GM23338 (cell line): ENCODE results near the gene AGPAT3. TPM values are rescaled to one million over a fixed set of nuclear protein-coding genes. Genes with fewer than 3 reads are reported as not detected.
A peak's percentile ranks its signal among the peaks of the same experiment; 100 is the strongest.

Source experiments
- ATAC-seq: fragments of 200-7000 bp; cut with Tn5 transposase; 3 replicates; pipeline ENCODE4 v1.9.1; 2020
- DNase-seq: peaks from one replicate; pipeline ENCODE4 v3.0.0-alpha.2; 2015; ENCODE audit warnings: low spot score
- H2AFZ ChIP-seq: fragments of 200-600 bp; sonication (generic); 2 replicates; pipeline ENCODE4 v1.8.0; 2016; ENCODE audit warnings: antibody characterized with exemption, mild to moderate bottlenecking, moderate library complexity
- H3F3A ChIP-seq: fragments of 200-600 bp; sonication (generic); replicated peaks from 2 replicates; pipeline ENCODE4 v1.8.0; 2017; ENCODE audit warnings: antibody characterized with exemption, mixed run types, low read depth
- H3K27ac ChIP-seq: fragments of 200-600 bp; sonication (generic); 2 replicates; pipeline ENCODE4 v1.6.1; 2016; ENCODE audit warnings: low read depth
- H3K27me3 ChIP-seq: fragments of 200-600 bp; sonication (generic); 2 replicates; pipeline ENCODE4 v1.8.0; 2016; ENCODE audit warnings: mild to moderate bottlenecking, mixed run types, moderate library complexity; ENCODE audit not compliant: insufficient read depth
- H3K36me3 ChIP-seq: fragments of 200-600 bp; sonication (generic); 2 replicates; pipeline ENCODE4 v1.8.0; 2016; ENCODE audit warnings: mild to moderate bottlenecking; ENCODE audit not compliant: insufficient read depth
- H3K4me1 ChIP-seq: fragments of 200-600 bp; sonication (generic); 2 replicates; pipeline ENCODE4 v1.8.0; 2016; ENCODE audit warnings: mild to moderate bottlenecking, moderate library complexity; ENCODE audit not compliant: insufficient read depth
- H3K4me2 ChIP-seq: fragments of 200-600 bp; sonication (generic); 2 replicates; pipeline ENCODE4 v1.7.1; 2017; ENCODE audit warnings: mixed run types
- H3K4me3 ChIP-seq: fragments of 200-600 bp; sonication (generic); 2 replicates; pipeline ENCODE4 v1.6.1; 2016; ENCODE audit warnings: mixed run types
- H3K79me2 ChIP-seq: fragments of 200-600 bp; sonication (generic); replicated peaks from 2 replicates; pipeline ENCODE4 v1.8.0; 2017; ENCODE audit warnings: mild to moderate bottlenecking; ENCODE audit not compliant: insufficient read depth
- H3K9me2 ChIP-seq: fragments of 200-600 bp; sonication (generic); 2 replicates; pipeline ENCODE4 v1.8.0; 2017; ENCODE audit not compliant: insufficient read depth
- H4K20me1 ChIP-seq: fragments of 200-600 bp; sonication (generic); replicated peaks from 2 replicates; pipeline ENCODE4 v1.8.0; 2017; ENCODE audit warnings: mild to moderate bottlenecking; ENCODE audit not compliant: insufficient read depth
- H3K27ac Mint-ChIP-seq: 2 replicates; pipeline ENCODE4 v1.8.0; 2020; ENCODE audit warnings: inconsistent platforms, mild to moderate bottlenecking, moderate library complexity, mixed read lengths
- H3K27me3 Mint-ChIP-seq: 3 replicates; pipeline ENCODE4 v1.8.0; 2022; ENCODE audit warnings: low read depth, mild to moderate bottlenecking, moderate library complexity, mixed read lengths, inconsistent platforms; ENCODE audit not compliant: insufficient read depth, poor library complexity
- H3K36me3 Mint-ChIP-seq: 3 replicates; pipeline ENCODE4 v1.8.0; 2021; ENCODE audit warnings: low read depth, mild to moderate bottlenecking, inconsistent platforms, moderate library complexity, mixed read lengths
- H3K4me1 Mint-ChIP-seq: 3 replicates; pipeline ENCODE4 v1.8.0; 2020; ENCODE audit warnings: mild to moderate bottlenecking, inconsistent platforms, mixed read lengths
- H3K4me3 Mint-ChIP-seq: 3 replicates; pipeline ENCODE4 v1.8.0; 2021; ENCODE audit warnings: moderate library complexity, mild to moderate bottlenecking, inconsistent platforms, mixed read lengths
- H3K9me3 Mint-ChIP-seq: 3 replicates; pipeline ENCODE4 v1.8.0; 2020; ENCODE audit warnings: moderate library complexity, mild to moderate bottlenecking, inconsistent platforms, mixed read lengths
- EZH2phosphoT487 ChIP-seq: fragments of 200-600 bp; sonication (generic); IDR thresholded peaks from one replicate; pipeline ENCODE4 v1.8.1; 2018; ENCODE audit warnings: antibody characterized with exemption; ENCODE audit not compliant: unreplicated experiment
- NANOG ChIP-seq: IDR thresholded peaks from 2 replicates; pipeline ENCODE4 v1.6.1; 2016; ENCODE audit warnings: antibody characterized with exemption, borderline replicate concordance
- POLR2AphosphoS5 ChIP-seq: IDR thresholded peaks from 2 replicates; pipeline ENCODE4 v1.6.1; 2016; ENCODE audit warnings: antibody characterized with exemption, low read depth
- ZNF114 ChIP-seq: fragments of 250-450 bp; sonication (Bioruptor Pico); IDR thresholded peaks from 2 replicates; pipeline ENCODE4 v1.5.0; 2020; ENCODE audit warnings: mild to moderate bottlenecking, moderate library complexity
- ZNF331 ChIP-seq: fragments of 250-450 bp; sonication (Bioruptor Pico); IDR thresholded peaks from 2 replicates; pipeline ENCODE4 v1.5.0; 2020; ENCODE audit warnings: low read depth, mild to moderate bottlenecking, moderate library complexity
- polyA plus RNA-seq: library from polyadenylated mRNA; unstranded; fragments of >200 nt; fragmentation: Nextera tagmentation; extraction: Ambion mirVana; gene quantifications from 2 replicates; pipeline ENCODE4 v1.2.1, GENCODE V29; 2016
- total RNA-seq: library from RNA; depleted of rRNA; stranded (reverse); fragments of >200 nt; shearing (Covaris generic); gene quantifications from 2 replicates; pipeline ENCODE4 v1.2.3, GENCODE V29; 2014
- TF ChIP-seq, protein P1 (sequence below), 2 experiments: fragments of 200-600 bp in 1 of 2; sonication (generic) in 1 of 2; conservative IDR thresholded peaks; 2 replicates each; pipeline versions ENCODE4 v1.5.1 to v1.6.1; 2016 to 2017; ENCODE audit warnings: antibody characterized with exemption in 2 of 2, low read depth in 2 of 2, mild to moderate bottlenecking in 2 of 2, moderate library complexity in 1 of 2
- TF ChIP-seq, protein P2 (sequence below): IDR thresholded peaks from one replicate; pipeline ENCODE4 v1.6.1; 2018; ENCODE audit warnings: antibody characterized with exemption; ENCODE audit not compliant: unreplicated experiment

Gene AGPAT3
- total and polyA plus RNA-seq, 2 experiments from 2014 or later = 2.1 to 6.1 TPM

DNA sequence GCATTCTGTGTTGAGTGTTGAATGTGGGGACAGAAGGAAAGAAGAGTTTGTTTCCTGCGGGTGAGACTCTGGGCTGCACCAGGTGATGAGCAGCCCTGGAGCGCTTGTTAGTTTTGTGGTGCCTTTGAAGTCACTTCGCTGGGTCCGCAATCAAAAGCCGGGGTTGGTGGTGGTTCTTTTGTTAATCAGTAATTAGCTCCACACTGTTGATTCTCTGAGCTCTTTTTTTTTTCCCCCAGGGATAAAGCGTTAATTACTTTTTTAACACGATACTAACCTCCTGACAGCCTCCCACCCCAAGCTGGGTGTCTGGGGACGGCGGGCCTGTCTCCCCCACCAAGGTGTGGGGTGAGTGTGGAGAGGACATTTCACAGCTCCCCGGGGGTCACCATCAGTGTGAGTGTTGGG lies 56.6 kb downstream of the AGPAT3 start:
- H3K27ac Mint-ChIP-seq = peak overlapping the region; percentile 91; the same call in 1 of the 2 replicates
- Histone ChIP-seq H3K4me2 (peak overlapping the region; percentile 62; the same call in 1 of the 2 replicates), H3K36me3 (no peaks in the 10 kb centered on the region), H2AFZ (no peak overlapping the region), H3K4me3 (no peak overlapping the region), H3K4me1 (peaks cover 10% of the 10 kb centered on the region), H3K27me3 (no peaks in the 10 kb centered on the region), H3K9me2 (no peaks in the 10 kb centered on the region), H4K20me1 (no peaks in the 10 kb centered on the region), H3K27ac (no peak overlapping the region), H3F3A (0 out of 2 replicates have a peak, but pooled peaks cover 4% of the 10 kb centered on the region), H3K79me2 (no peaks in the 10 kb centered on the region)
- no peak for TF ChIP-seq ZNF114
- TF ChIP-seq EZH2phosphoT487 = no peak
- DNase-seq = peak; percentile 47
- H3K27me3 Mint-ChIP-seq = peaks cover 29% of the 10 kb centered on the region
- peak; percentile 19 for ATAC-seq
- H3K36me3 Mint-ChIP-seq = no peaks in the 10 kb centered on the region
- H3K4me1 Mint-ChIP-seq = peaks cover 44% of the 10 kb centered on the region
- H3K9me3 Mint-ChIP-seq = no peaks in the 10 kb centered on the region; the same call in 2 of the 3 replicates
- no peak overlapping the region; the same call in 2 of the 3 replicates for H3K4me3 Mint-ChIP-seq

DNA sequence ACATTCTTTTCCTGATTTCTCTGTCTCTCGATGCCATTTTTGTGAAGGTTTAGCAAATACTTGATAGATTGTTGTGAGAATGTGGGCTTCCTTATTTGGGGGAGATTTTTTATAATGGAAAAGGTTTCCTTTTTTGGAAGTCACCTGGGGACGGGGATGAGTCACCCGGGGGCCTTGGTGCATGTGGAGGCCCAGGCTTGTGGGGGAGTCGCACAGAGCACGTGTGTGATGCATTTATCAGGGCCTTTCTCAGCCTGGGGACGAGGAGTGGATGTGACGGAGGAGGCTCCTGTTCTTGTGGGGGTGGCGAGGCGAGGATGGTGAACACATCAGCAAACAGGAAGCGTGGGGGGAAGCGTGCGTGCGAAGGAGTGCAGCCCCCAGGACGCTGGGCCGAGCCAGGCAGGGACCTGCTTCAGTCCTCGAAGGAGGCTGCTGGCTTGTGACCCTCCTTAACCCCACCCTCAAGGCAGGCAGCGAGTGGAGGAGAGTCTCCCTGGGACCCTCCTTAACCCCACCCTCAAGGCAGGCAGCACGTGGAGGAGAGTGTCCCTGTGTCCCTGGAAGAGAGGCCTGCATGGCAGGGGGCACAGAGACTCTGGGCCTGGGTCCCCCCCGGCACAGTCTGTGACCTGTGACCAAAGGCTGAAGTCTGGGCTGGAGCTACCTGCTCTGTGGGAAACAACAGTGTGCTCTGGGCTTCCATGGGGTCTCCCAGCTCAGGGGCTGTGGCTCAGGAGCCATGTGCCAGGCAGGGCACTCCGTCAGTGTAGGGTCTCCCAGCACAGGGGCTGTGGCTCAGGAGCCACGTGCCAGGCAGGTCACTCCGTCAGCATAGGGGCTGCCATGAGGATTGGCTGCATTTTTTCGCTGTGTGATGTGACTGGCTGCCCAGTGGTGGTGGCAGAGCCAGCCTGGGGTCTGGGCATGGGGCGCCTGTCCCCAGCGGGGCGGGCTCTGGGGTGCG lies 57.2 kb downstream of the AGPAT3 start:
- Histone ChIP-seq H4K20me1 (no peaks in the 10 kb centered on the region), H3K27ac (no peak overlapping the region), H3K79me2 (no peaks in the 10 kb centered on the region), H3K4me1 (peaks cover 10% of the 10 kb centered on the region), H2AFZ (0 out of 2 replicates have a peak overlapping the region, but pooled peaks have one; percentile 38), H3K9me2 (no peaks in the 10 kb centered on the region), H3K4me3 (no peak overlapping the region), H3F3A (0 out of 2 replicates have a peak, but pooled peaks cover 4% of the 10 kb centered on the region), H3K36me3 (no peaks in the 10 kb centered on the region), H3K27me3 (no peaks in the 10 kb centered on the region), H3K4me2 (peak overlapping the region; percentile 62; the same call in 1 of the 2 replicates)
- no peaks in the 10 kb centered on the region for H3K36me3 Mint-ChIP-seq
- H3K4me3 Mint-ChIP-seq = no peak overlapping the region; the same call in 2 of the 3 replicates
- TF ChIP-seq, protein P1, sequence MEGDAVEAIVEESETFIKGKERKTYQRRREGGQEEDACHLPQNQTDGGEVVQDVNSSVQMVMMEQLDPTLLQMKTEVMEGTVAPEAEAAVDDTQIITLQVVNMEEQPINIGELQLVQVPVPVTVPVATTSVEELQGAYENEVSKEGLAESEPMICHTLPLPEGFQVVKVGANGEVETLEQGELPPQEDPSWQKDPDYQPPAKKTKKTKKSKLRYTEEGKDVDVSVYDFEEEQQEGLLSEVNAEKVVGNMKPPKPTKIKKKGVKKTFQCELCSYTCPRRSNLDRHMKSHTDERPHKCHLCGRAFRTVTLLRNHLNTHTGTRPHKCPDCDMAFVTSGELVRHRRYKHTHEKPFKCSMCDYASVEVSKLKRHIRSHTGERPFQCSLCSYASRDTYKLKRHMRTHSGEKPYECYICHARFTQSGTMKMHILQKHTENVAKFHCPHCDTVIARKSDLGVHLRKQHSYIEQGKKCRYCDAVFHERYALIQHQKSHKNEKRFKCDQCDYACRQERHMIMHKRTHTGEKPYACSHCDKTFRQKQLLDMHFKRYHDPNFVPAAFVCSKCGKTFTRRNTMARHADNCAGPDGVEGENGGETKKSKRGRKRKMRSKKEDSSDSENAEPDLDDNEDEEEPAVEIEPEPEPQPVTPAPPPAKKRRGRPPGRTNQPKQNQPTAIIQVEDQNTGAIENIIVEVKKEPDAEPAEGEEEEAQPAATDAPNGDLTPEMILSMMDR (conservative IDR thresholded peaks at IDR 0.05; ENCODE audit: low read depth in 2 of 2) = no peak
- TF ChIP-seq ZNF331 (CRISPR knock-in tag) = no peak
- no peak for TF ChIP-seq POLR2AphosphoS5
- TF ChIP-seq, protein P2, sequence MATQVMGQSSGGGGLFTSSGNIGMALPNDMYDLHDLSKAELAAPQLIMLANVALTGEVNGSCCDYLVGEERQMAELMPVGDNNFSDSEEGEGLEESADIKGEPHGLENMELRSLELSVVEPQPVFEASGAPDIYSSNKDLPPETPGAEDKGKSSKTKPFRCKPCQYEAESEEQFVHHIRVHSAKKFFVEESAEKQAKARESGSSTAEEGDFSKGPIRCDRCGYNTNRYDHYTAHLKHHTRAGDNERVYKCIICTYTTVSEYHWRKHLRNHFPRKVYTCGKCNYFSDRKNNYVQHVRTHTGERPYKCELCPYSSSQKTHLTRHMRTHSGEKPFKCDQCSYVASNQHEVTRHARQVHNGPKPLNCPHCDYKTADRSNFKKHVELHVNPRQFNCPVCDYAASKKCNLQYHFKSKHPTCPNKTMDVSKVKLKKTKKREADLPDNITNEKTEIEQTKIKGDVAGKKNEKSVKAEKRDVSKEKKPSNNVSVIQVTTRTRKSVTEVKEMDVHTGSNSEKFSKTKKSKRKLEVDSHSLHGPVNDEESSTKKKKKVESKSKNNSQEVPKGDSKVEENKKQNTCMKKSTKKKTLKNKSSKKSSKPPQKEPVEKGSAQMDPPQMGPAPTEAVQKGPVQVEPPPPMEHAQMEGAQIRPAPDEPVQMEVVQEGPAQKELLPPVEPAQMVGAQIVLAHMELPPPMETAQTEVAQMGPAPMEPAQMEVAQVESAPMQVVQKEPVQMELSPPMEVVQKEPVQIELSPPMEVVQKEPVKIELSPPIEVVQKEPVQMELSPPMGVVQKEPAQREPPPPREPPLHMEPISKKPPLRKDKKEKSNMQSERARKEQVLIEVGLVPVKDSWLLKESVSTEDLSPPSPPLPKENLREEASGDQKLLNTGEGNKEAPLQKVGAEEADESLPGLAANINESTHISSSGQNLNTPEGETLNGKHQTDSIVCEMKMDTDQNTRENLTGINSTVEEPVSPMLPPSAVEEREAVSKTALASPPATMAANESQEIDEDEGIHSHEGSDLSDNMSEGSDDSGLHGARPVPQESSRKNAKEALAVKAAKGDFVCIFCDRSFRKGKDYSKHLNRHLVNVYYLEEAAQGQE = no peak
- no peak for TF ChIP-seq EZH2phosphoT487
- TF ChIP-seq NANOG = no peak
- peaks cover 41% of the 10 kb centered on the region for H3K4me1 Mint-ChIP-seq
- peaks cover 29% of the 10 kb centered on the region for H3K27me3 Mint-ChIP-seq
- peak overlapping the region; percentile 91 for H3K27ac Mint-ChIP-seq
- DNase-seq = no peak
- H3K9me3 Mint-ChIP-seq = no peaks in the 10 kb centered on the region; the same call in 2 of the 3 replicates
- ATAC-seq = peak; percentile 6; the same call in 2 of the 3 replicates
